IMR-90 (cell line): ENCODE measurements around the gene UBE2L3.

Experiments
- MAFK ChIP-seq: IDR thresholded peaks from 2 replicates; pipeline ENCODE4 v1.6.1; 2012; ENCODE audit warnings: low read depth, low read length, improper control_type of control experiment
- TF ChIP-seq, protein P1 (sequence below): conservative IDR thresholded peaks from 2 replicates; pipeline ENCODE4 v1.5.1; 2012; ENCODE audit warnings: mild to moderate bottlenecking, low read depth, low read length, improper control_type of control experiment

DNA sequence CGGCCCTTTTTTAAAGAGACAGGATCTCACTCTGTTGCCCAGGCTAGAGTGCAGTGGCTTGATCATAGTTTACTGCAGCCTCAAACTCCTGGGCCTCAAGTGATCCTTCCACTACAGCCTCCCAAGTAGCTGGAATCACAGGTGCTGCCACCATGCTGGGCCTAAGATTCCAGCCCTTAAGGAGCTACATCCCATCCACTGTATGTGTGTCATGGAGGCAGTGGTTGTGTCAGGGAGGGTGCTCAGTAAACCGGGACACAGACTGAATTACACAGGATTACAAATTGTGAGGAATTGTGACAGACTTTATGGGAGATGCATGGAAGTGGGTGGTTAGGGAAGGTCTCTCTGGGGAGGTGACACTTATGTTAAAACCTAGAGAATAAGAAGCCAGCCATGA is 96.2 kb downstream of the UBE2L3 start:
- TF ChIP-seq, protein P1, sequence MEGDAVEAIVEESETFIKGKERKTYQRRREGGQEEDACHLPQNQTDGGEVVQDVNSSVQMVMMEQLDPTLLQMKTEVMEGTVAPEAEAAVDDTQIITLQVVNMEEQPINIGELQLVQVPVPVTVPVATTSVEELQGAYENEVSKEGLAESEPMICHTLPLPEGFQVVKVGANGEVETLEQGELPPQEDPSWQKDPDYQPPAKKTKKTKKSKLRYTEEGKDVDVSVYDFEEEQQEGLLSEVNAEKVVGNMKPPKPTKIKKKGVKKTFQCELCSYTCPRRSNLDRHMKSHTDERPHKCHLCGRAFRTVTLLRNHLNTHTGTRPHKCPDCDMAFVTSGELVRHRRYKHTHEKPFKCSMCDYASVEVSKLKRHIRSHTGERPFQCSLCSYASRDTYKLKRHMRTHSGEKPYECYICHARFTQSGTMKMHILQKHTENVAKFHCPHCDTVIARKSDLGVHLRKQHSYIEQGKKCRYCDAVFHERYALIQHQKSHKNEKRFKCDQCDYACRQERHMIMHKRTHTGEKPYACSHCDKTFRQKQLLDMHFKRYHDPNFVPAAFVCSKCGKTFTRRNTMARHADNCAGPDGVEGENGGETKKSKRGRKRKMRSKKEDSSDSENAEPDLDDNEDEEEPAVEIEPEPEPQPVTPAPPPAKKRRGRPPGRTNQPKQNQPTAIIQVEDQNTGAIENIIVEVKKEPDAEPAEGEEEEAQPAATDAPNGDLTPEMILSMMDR = no peak
- TF ChIP-seq MAFK = no peak
